WTC11 (cell line): ENCODE measurements around the gene TMC1. TPM values are rescaled to one million over a fixed set of nuclear protein-coding genes. Genes with fewer than 3 reads are reported as not detected.

ENCODE experiments used
- ATAC-seq: fragments of 200-7000 bp; cut with Tn5 transposase; 2 replicates; pipeline ENCODE4 v1.10.0; 2021; ENCODE audit warnings: mild to moderate bottlenecking, moderate library complexity
- CTCF ChIA-PET: fragments of 300-600 bp; sonication (Branson Sonifier 250); formaldehyde crosslinking; loops from one replicate; lab custom pipeline; 2021; ENCODE audit warnings: antibody characterized with exemption; lab: Charles Lee
- POLR2A ChIA-PET: fragments of 350-600 bp; sonication (Branson Sonifier 250); formaldehyde crosslinking; loops from one replicate; lab custom pipeline; 2021; ENCODE audit warnings: antibody characterized with exemption; lab: Charles Lee
- DNase-seq: peaks from one replicate; pipeline ENCODE4 v3.0.0; 2021; ENCODE audit warnings: low spot score
- H3K27ac Mint-ChIP-seq: 2 replicates; pipeline ENCODE4 v1.8.0; 2021; ENCODE audit warnings: mixed read lengths
- H3K27me3 Mint-ChIP-seq: 2 replicates; pipeline ENCODE4 v1.8.0; 2021; ENCODE audit warnings: low read depth, mild to moderate bottlenecking, moderate library complexity, mixed read lengths
- H3K36me3 Mint-ChIP-seq: 2 replicates; pipeline ENCODE4 v1.8.0; 2021; ENCODE audit warnings: mixed read lengths
- H3K4me1 Mint-ChIP-seq: 2 replicates; pipeline ENCODE4 v1.8.0; 2022; ENCODE audit warnings: mixed read lengths
- H3K4me3 Mint-ChIP-seq: 2 replicates; pipeline ENCODE4 v1.8.0; 2021; ENCODE audit warnings: mild to moderate bottlenecking, moderate library complexity, mixed read lengths
- H3K9me3 Mint-ChIP-seq: 2 replicates; pipeline ENCODE4 v1.8.0; 2021; ENCODE audit warnings: mixed read lengths
- EMX1 ChIP-seq: fragments of 250-450 bp; sonication (Bioruptor Pico); IDR thresholded peaks from 2 replicates; pipeline ENCODE4 v1.8.0; 2021; ENCODE audit warnings: mild to moderate bottlenecking
- FOXJ3 ChIP-seq: sonication (generic); formaldehyde crosslinking; IDR thresholded peaks from 2 replicates; pipeline ENCODE4 v1.9.0; 2021; ENCODE audit warnings: missing genetic modification reagents, mild to moderate bottlenecking, borderline replicate concordance
- NFE2L1 ChIP-seq: sonication (generic); formaldehyde crosslinking; IDR thresholded peaks from 2 replicates; pipeline ENCODE4 v1.8.1; 2023; ENCODE audit warnings: missing genetic modification reagents
- RELA ChIP-seq: sonication (generic); formaldehyde crosslinking; IDR thresholded peaks from 2 replicates; pipeline ENCODE4 v1.8.1; 2022; ENCODE audit warnings: missing genetic modification reagents, mild to moderate bottlenecking, borderline replicate concordance
- SMAD4 ChIP-seq: sonication (generic); formaldehyde crosslinking; IDR thresholded peaks from 2 replicates; pipeline ENCODE4 v1.8.0; 2022; ENCODE audit warnings: mild to moderate bottlenecking, missing genetic modification reagents
- SOX15 ChIP-seq: fragments of 250-450 bp; sonication (Bioruptor Pico); IDR thresholded peaks from 2 replicates; pipeline ENCODE4 v1.9.0; 2021; ENCODE audit warnings: mild to moderate bottlenecking
- TCF7 ChIP-seq: sonication (generic); formaldehyde crosslinking; IDR thresholded peaks from 2 replicates; pipeline ENCODE4 v1.8.0; 2022; ENCODE audit warnings: mild to moderate bottlenecking, low read depth, missing genetic modification reagents, moderate library complexity
- TEAD4 ChIP-seq: sonication (generic); formaldehyde crosslinking; IDR thresholded peaks from 2 replicates; pipeline ENCODE4 v1.8.0; 2022; ENCODE audit warnings: mild to moderate bottlenecking, missing genetic modification reagents
- ZNF121 ChIP-seq: sonication (generic); formaldehyde crosslinking; IDR thresholded peaks from 2 replicates; pipeline ENCODE4 v1.8.0; 2023; ENCODE audit warnings: missing genetic modification reagents
- ZNF138 ChIP-seq: sonication (generic); formaldehyde crosslinking; conservative IDR thresholded peaks from 2 replicates; pipeline ENCODE4 v1.8.1; 2022; ENCODE audit warnings: mild to moderate bottlenecking, moderate library complexity, missing genetic modification reagents
- ZNF219 ChIP-seq: sonication (generic); formaldehyde crosslinking; IDR thresholded peaks from 2 replicates; pipeline ENCODE4 v1.8.0; 2023; ENCODE audit warnings: missing genetic modification reagents, mild to moderate bottlenecking, borderline replicate concordance
- ZNF232 ChIP-seq: sonication (generic); formaldehyde crosslinking; IDR thresholded peaks from 2 replicates; pipeline ENCODE4 v1.8.0; 2022; ENCODE audit warnings: mild to moderate bottlenecking, missing genetic modification reagents
- total RNA-seq: library from RNA; stranded (reverse); gene quantifications from 3 replicates; pipeline ENCODE4 v1.2.3, GENCODE V29; 2021
- TF ChIP-seq, protein P1 (sequence below): sonication (generic); formaldehyde crosslinking; IDR thresholded peaks from 2 replicates; pipeline ENCODE4 v1.8.1; 2022; ENCODE audit warnings: mild to moderate bottlenecking, missing genetic modification reagents, moderate library complexity, borderline replicate concordance
- TF ChIP-seq, protein P2 (sequence below): sonication (generic); formaldehyde crosslinking; IDR thresholded peaks from 2 replicates; pipeline ENCODE4 v1.8.0; 2022; ENCODE audit warnings: missing genetic modification reagents
- TF ChIP-seq, protein P3 (sequence below): fragments of 250-450 bp; sonication (Bioruptor Pico); IDR thresholded peaks from 2 replicates; pipeline ENCODE4 v1.9.0; 2021; ENCODE audit warnings: mild to moderate bottlenecking, borderline replicate concordance
- TF ChIP-seq, protein P4 (sequence below): sonication (generic); formaldehyde crosslinking; IDR thresholded peaks from 2 replicates; pipeline ENCODE4 v1.8.1; 2022; ENCODE audit warnings: mild to moderate bottlenecking, moderate library complexity, missing genetic modification reagents
- TF ChIP-seq, protein P5 (sequence below): sonication (generic); formaldehyde crosslinking; IDR thresholded peaks from 2 replicates; pipeline ENCODE4 v1.8.1; 2023; ENCODE audit warnings: mild to moderate bottlenecking, missing genetic modification reagents, moderate library complexity
- TF ChIP-seq, protein P6 (sequence below): sonication (generic); formaldehyde crosslinking; IDR thresholded peaks from 2 replicates; pipeline ENCODE4 v1.8.0; 2022; ENCODE audit warnings: mild to moderate bottlenecking, missing genetic modification reagents
- TF ChIP-seq, protein P7 (sequence below): sonication (generic); formaldehyde crosslinking; conservative IDR thresholded peaks from 2 replicates; pipeline ENCODE4 v1.8.1; 2023; ENCODE audit warnings: mild to moderate bottlenecking, low read depth, missing genetic modification reagents, moderate library complexity

The TMC1 gene
- total RNA-seq, 1 experiment from 2014 or later = 0.31 TPM

DNA sequence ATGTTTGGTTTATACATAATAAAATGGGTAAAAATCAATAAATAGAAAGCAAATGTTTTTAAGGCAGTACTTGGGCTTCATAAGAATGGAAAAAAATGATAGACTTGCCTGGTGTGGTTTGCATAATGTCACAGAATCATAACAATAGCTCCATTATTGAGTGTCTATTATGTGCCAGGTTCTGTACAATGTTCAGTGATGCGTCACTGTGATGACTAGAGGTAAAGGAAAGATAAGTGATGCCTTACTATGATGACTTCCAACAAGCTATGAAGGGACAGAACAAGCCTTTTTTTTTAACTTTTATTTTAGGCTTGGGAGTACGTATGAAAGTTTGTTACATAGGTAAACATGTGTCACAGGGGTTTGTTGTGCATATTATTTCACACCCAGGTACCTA is 128.8 kb downstream of the TMC1 start:
- no peaks in the 10 kb centered on the region for H3K36me3 Mint-ChIP-seq
- H3K9me3 Mint-ChIP-seq = no peaks in the 10 kb centered on the region
- no peak overlapping the region for H3K4me3 Mint-ChIP-seq
- no peak for DNase-seq
- no peak for ATAC-seq
- ChIA-PET CTCF (no interaction called here), POLR2A (no interaction called here)
- TF ChIP-seq, protein P1, sequence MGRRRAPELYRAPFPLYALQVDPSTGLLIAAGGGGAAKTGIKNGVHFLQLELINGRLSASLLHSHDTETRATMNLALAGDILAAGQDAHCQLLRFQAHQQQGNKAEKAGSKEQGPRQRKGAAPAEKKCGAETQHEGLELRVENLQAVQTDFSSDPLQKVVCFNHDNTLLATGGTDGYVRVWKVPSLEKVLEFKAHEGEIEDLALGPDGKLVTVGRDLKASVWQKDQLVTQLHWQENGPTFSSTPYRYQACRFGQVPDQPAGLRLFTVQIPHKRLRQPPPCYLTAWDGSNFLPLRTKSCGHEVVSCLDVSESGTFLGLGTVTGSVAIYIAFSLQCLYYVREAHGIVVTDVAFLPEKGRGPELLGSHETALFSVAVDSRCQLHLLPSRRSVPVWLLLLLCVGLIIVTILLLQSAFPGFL (CRISPR knock-in tag) = no peak
- TF ChIP-seq EMX1 (no peak), ZNF219 (no peak), ZNF138 (CRISPR knock-in tag) (no peak), TCF7 (CRISPR knock-in tag) (no peak), ZNF121 (CRISPR knock-in tag) (no peak), NFE2L1 (CRISPR knock-in tag) (no peak), FOXJ3 (CRISPR knock-in tag) (no peak), ZNF232 (CRISPR knock-in tag) (no peak), SMAD4 (no peak), TEAD4 (CRISPR knock-in tag) (no peak)
- TF ChIP-seq, protein P2, sequence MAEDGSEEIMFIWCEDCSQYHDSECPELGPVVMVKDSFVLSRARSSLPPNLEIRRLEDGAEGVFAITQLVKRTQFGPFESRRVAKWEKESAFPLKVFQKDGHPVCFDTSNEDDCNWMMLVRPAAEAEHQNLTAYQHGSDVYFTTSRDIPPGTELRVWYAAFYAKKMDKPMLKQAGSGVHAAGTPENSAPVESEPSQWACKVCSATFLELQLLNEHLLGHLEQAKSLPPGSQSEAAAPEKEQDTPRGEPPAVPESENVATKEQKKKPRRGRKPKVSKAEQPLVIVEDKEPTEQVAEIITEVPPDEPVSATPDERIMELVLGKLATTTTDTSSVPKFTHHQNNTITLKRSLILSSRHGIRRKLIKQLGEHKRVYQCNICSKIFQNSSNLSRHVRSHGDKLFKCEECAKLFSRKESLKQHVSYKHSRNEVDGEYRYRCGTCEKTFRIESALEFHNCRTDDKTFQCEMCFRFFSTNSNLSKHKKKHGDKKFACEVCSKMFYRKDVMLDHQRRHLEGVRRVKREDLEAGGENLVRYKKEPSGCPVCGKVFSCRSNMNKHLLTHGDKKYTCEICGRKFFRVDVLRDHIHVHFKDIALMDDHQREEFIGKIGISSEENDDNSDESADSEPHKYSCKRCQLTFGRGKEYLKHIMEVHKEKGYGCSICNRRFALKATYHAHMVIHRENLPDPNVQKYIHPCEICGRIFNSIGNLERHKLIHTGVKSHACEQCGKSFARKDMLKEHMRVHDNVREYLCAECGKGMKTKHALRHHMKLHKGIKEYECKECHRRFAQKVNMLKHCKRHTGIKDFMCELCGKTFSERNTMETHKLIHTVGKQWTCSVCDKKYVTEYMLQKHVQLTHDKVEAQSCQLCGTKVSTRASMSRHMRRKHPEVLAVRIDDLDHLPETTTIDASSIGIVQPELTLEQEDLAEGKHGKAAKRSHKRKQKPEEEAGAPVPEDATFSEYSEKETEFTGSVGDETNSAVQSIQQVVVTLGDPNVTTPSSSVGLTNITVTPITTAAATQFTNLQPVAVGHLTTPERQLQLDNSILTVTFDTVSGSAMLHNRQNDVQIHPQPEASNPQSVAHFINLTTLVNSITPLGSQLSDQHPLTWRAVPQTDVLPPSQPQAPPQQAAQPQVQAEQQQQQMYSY (CRISPR knock-in tag) = no peak
- TF ChIP-seq, protein P3, sequence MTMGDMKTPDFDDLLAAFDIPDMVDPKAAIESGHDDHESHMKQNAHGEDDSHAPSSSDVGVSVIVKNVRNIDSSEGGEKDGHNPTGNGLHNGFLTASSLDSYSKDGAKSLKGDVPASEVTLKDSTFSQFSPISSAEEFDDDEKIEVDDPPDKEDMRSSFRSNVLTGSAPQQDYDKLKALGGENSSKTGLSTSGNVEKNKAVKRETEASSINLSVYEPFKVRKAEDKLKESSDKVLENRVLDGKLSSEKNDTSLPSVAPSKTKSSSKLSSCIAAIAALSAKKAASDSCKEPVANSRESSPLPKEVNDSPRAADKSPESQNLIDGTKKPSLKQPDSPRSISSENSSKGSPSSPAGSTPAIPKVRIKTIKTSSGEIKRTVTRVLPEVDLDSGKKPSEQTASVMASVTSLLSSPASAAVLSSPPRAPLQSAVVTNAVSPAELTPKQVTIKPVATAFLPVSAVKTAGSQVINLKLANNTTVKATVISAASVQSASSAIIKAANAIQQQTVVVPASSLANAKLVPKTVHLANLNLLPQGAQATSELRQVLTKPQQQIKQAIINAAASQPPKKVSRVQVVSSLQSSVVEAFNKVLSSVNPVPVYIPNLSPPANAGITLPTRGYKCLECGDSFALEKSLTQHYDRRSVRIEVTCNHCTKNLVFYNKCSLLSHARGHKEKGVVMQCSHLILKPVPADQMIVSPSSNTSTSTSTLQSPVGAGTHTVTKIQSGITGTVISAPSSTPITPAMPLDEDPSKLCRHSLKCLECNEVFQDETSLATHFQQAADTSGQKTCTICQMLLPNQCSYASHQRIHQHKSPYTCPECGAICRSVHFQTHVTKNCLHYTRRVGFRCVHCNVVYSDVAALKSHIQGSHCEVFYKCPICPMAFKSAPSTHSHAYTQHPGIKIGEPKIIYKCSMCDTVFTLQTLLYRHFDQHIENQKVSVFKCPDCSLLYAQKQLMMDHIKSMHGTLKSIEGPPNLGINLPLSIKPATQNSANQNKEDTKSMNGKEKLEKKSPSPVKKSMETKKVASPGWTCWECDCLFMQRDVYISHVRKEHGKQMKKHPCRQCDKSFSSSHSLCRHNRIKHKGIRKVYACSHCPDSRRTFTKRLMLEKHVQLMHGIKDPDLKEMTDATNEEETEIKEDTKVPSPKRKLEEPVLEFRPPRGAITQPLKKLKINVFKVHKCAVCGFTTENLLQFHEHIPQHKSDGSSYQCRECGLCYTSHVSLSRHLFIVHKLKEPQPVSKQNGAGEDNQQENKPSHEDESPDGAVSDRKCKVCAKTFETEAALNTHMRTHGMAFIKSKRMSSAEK (CRISPR knock-in tag) = no peak
- TF ChIP-seq, protein P4, sequence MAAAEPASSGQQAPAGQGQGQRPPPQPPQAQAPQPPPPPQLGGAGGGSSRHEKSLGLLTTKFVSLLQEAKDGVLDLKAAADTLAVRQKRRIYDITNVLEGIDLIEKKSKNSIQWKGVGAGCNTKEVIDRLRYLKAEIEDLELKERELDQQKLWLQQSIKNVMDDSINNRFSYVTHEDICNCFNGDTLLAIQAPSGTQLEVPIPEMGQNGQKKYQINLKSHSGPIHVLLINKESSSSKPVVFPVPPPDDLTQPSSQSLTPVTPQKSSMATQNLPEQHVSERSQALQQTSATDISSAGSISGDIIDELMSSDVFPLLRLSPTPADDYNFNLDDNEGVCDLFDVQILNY (CRISPR knock-in tag) = no peak
- H3K27me3 Mint-ChIP-seq = no peaks in the 10 kb centered on the region
- peaks cover 20% of the 10 kb centered on the region for H3K4me1 Mint-ChIP-seq
- no peak overlapping the region for H3K27ac Mint-ChIP-seq

DNA sequence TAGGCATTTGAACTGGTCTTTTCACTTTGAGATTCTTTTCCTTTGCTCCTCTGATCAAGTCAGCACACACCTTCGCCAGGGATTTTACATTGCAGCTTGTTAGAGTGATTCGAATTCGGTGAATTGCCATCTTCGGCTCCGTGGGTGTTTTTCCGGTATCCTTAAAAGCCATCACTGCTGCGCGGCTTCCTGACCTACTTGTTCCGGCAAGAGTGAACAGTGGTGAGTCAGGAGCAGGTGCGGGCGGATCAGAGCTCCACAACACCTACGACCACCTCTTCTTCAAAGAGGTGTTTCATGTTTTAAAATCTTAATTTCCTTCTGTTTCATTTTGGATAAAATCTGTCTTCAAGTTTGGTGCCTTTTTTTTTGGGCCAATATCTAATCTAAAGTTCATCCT is 134.6 kb downstream of the TMC1 start:
- H3K36me3 Mint-ChIP-seq = no peaks in the 10 kb centered on the region
- H3K9me3 Mint-ChIP-seq = no peaks in the 10 kb centered on the region
- CTCF ChIA-PET = no interaction called here
- no peaks in the 10 kb centered on the region for H3K27me3 Mint-ChIP-seq
- no peak overlapping the region for H3K4me3 Mint-ChIP-seq
- H3K27ac Mint-ChIP-seq = no peak overlapping the region
- ATAC-seq (no peak), DNase-seq (no peak)
- H3K4me1 Mint-ChIP-seq = peaks cover 16% of the 10 kb centered on the region; the same call in 1 of the 2 replicates
- POLR2A ChIA-PET = no interaction called here
- TF ChIP-seq, protein P5, sequence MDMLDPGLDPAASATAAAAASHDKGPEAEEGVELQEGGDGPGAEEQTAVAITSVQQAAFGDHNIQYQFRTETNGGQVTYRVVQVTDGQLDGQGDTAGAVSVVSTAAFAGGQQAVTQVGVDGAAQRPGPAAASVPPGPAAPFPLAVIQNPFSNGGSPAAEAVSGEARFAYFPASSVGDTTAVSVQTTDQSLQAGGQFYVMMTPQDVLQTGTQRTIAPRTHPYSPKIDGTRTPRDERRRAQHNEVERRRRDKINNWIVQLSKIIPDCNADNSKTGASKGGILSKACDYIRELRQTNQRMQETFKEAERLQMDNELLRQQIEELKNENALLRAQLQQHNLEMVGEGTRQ (CRISPR knock-in tag) = no peak
- TF ChIP-seq RELA (CRISPR knock-in tag) (no peak), SOX15 (CRISPR knock-in tag) (no peak), EMX1 (no peak)
- TF ChIP-seq, protein P6, sequence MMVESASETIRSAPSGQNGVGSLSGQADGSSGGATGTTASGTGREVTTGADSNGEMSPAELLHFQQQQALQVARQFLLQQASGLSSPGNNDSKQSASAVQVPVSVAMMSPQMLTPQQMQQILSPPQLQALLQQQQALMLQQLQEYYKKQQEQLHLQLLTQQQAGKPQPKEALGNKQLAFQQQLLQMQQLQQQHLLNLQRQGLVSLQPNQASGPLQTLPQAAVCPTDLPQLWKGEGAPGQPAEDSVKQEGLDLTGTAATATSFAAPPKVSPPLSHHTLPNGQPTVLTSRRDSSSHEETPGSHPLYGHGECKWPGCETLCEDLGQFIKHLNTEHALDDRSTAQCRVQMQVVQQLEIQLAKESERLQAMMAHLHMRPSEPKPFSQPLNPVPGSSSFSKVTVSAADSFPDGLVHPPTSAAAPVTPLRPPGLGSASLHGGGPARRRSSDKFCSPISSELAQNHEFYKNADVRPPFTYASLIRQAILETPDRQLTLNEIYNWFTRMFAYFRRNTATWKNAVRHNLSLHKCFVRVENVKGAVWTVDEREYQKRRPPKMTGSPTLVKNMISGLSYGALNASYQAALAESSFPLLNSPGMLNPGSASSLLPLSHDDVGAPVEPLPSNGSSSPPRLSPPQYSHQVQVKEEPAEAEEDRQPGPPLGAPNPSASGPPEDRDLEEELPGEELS (CRISPR knock-in tag) = no peak
- TF ChIP-seq, protein P7, sequence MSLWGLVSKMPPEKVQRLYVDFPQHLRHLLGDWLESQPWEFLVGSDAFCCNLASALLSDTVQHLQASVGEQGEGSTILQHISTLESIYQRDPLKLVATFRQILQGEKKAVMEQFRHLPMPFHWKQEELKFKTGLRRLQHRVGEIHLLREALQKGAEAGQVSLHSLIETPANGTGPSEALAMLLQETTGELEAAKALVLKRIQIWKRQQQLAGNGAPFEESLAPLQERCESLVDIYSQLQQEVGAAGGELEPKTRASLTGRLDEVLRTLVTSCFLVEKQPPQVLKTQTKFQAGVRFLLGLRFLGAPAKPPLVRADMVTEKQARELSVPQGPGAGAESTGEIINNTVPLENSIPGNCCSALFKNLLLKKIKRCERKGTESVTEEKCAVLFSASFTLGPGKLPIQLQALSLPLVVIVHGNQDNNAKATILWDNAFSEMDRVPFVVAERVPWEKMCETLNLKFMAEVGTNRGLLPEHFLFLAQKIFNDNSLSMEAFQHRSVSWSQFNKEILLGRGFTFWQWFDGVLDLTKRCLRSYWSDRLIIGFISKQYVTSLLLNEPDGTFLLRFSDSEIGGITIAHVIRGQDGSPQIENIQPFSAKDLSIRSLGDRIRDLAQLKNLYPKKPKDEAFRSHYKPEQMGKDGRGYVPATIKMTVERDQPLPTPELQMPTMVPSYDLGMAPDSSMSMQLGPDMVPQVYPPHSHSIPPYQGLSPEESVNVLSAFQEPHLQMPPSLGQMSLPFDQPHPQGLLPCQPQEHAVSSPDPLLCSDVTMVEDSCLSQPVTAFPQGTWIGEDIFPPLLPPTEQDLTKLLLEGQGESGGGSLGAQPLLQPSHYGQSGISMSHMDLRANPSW (CRISPR knock-in tag) = no peak
- TF ChIP-seq, protein P1 (CRISPR knock-in tag) = no peak
